ENCODE data around the gene TUBB2B. TPM values are rescaled to one million over a fixed set of nuclear protein-coding genes. Genes with fewer than 3 reads are reported as not detected.

The TUBB2B gene
- total and polyA plus RNA-seq, 2 donors (not counting 3 experiments of a cell fraction or from before 2014, with no cell fraction given), result 5.1 to 8.3 TPM

GRCh38 chr6:3222506-3223038 is 4.9 kb downstream of the TUBB2B start:
- TF ChIP-seq POLR2AphosphoS5 (IDR thresholded peaks at IDR 0.05; ENCODE audit: insufficient read depth, low read depth, low read length), result no peak
- TF ChIP-seq JUN (IDR thresholded peaks at IDR 0.05; ENCODE audit: borderline replicate concordance, insufficient read depth, insufficient read length, low read depth), result no peak
- no peak for TF ChIP-seq GATA2 (IDR thresholded peaks at IDR 0.05; ENCODE audit: insufficient read depth, insufficient read length, low read depth, low read length)
- TF ChIP-seq EZH2 (IDR thresholded peaks at IDR 0.05; ENCODE audit: borderline replicate concordance, low read depth, low read length, severe bottlenecking), result no peak
- no peak for TF ChIP-seq MYC (IDR thresholded peaks at IDR 0.05; ENCODE audit: low read depth, low read length)
- no peaks in the 10 kb centered on the region for H3K79me2 ChIP-seq (ENCODE audit: control insufficient read depth, insufficient read depth, low read length)
- ChIA-PET POLR2A (no interaction called here), CTCF (interaction anchor here (0.9 to 1.0 kb wide), 2 partner anchors 8 to 29 kb away, joined by 5 read pairs; no protein-coding TSS in a partner anchor)
- no peak overlapping the region for H3K4me3 ChIP-seq (replicated peaks in 1 of 3; ENCODE audit: insufficient read depth in 1 of 3, low read depth in 1 of 3, low read length in 3 of 3)
- DNase-seq (ENCODE audit: low read depth, low spot score), result no peak
- no peak for FAIRE-seq
- H3K9me1 ChIP-seq (replicated peaks; ENCODE audit: control insufficient read depth, extremely low read depth, insufficient read depth, low read length), result no peaks in the 10 kb centered on the region
- peaks cover 46 to 52% of the 10 kb centered on the region in 2 experiments for H3K27me3 ChIP-seq (ENCODE audit: control insufficient read depth in 2 of 2, insufficient read depth in 2 of 2, low read length in 2 of 2)
- no peak overlapping the region for H3K27ac ChIP-seq (ENCODE audit: insufficient read depth, low read depth, low read length)
- no peak overlapping the region for H2AFZ ChIP-seq (ENCODE audit: low read depth, low read length)
- H3K4me1 ChIP-seq (ENCODE audit: control insufficient read depth, extremely low read depth, insufficient read depth, low read length), result peaks cover 6% of the 10 kb centered on the region
- H3K9me3 ChIP-seq (replicated peaks; ENCODE audit: control insufficient read depth, insufficient read depth, low read length), result no peaks in the 10 kb centered on the region
- no peaks in the 10 kb centered on the region for H3K36me3 ChIP-seq (ENCODE audit: control insufficient read depth in 2 of 2, extremely low read depth in 1 of 2, insufficient read depth in 2 of 2, low read length in 2 of 2)
- H3K9ac ChIP-seq (replicated peaks; ENCODE audit: extremely low read depth, insufficient read depth, low read length), result no peak overlapping the region
- dilution Hi-C loops (cut with MboI; ENCODE audit: extremely low pct_ligation_motif_present, low sequenced_read_pairs) (no loop called here), intact Hi-C loops (cut with micrococcal nuclease) (no loop called here)
- H3K4me2 ChIP-seq (ENCODE audit: insufficient read depth, low read length), result no peak overlapping the region
- no peaks in the 10 kb centered on the region for H4K20me1 ChIP-seq (replicated peaks; ENCODE audit: control insufficient read depth, extremely low read depth, insufficient read depth, low read length)
- no TSS peak for BruUV-seq (replicated peaks)

GRCh38 chr6:3221578-3221977 is 5.9 kb downstream of the TUBB2B start:
- dilution Hi-C loops (cut with MboI; ENCODE audit: extremely low pct_ligation_motif_present, low sequenced_read_pairs), result no loop called here
- FAIRE-seq, result no peak
- CTCF ChIA-PET, result no interaction called here

More at GRCh38 chr6:3221578-3221977, 5.9 kb downstream of the TUBB2B start:
- H3K79me2 ChIP-seq (ENCODE audit: control insufficient read depth, insufficient read depth, low read length), result no peaks in the 10 kb centered on the region
- H3K4me1 ChIP-seq (ENCODE audit: control insufficient read depth, extremely low read depth, insufficient read depth, low read length), result no peaks in the 10 kb centered on the region
- H3K9me1 ChIP-seq (replicated peaks; ENCODE audit: control insufficient read depth, extremely low read depth, insufficient read depth, low read length), result no peaks in the 10 kb centered on the region
- H3K9me3 ChIP-seq (replicated peaks; ENCODE audit: control insufficient read depth, insufficient read depth, low read length), result no peaks in the 10 kb centered on the region
- no peak for DNase-seq (ENCODE audit: low read depth, low spot score)
- H3K27ac ChIP-seq (ENCODE audit: insufficient read depth, low read depth, low read length), result no peak overlapping the region
- intact Hi-C loops (cut with micrococcal nuclease), result no loop called here
- TF ChIP-seq JUN (IDR thresholded peaks at IDR 0.05; ENCODE audit: borderline replicate concordance, insufficient read depth, insufficient read length, low read depth), result no peak
- TF ChIP-seq FOS (IDR thresholded peaks at IDR 0.05; ENCODE audit: borderline replicate concordance, insufficient read depth, low read length), result no peak
- no peak for TF ChIP-seq GATA2 (IDR thresholded peaks at IDR 0.05; ENCODE audit: insufficient read depth, insufficient read length, low read depth, low read length)
- TF ChIP-seq EZH2 (IDR thresholded peaks at IDR 0.05; ENCODE audit: borderline replicate concordance, low read depth, low read length, severe bottlenecking), result no peak
- TF ChIP-seq POLR2AphosphoS5 (IDR thresholded peaks at IDR 0.05; ENCODE audit: insufficient read depth, low read depth, low read length), result no peak
- TF ChIP-seq MAX (IDR thresholded peaks at IDR 0.05; ENCODE audit: insufficient read depth, insufficient read length), result no peak
- TF ChIP-seq POLR2A (IDR thresholded peaks at IDR 0.05; ENCODE audit: low read depth, low read length), result no peak
- no peak for TF ChIP-seq CTCF (IDR thresholded peaks at IDR 0.05; ENCODE audit: extremely low read depth in 1 of 2, insufficient read depth in 1 of 2, low read depth in 1 of 2, low read length in 2 of 2)
- TF ChIP-seq MYC (IDR thresholded peaks at IDR 0.05; ENCODE audit: low read depth, low read length), result no peak
- no peak overlapping the region for H2AFZ ChIP-seq (ENCODE audit: low read depth, low read length)
- POLR2A ChIA-PET, result no interaction called here
- no peaks in the 10 kb centered on the region for H3K36me3 ChIP-seq (ENCODE audit: control insufficient read depth in 2 of 2, extremely low read depth in 1 of 2, insufficient read depth in 2 of 2, low read length in 2 of 2)
- no peaks in the 10 kb centered on the region for H4K20me1 ChIP-seq (replicated peaks; ENCODE audit: control insufficient read depth, extremely low read depth, insufficient read depth, low read length)
- H3K9ac ChIP-seq (replicated peaks; ENCODE audit: extremely low read depth, insufficient read depth, low read length), result no peak overlapping the region
- no peak overlapping the region for H3K4me2 ChIP-seq (ENCODE audit: insufficient read depth, low read length)
- BruUV-seq (replicated peaks), result no TSS peak
- H3K4me3 ChIP-seq (replicated peaks in 1 of 3; ENCODE audit: insufficient read depth in 1 of 3, low read depth in 1 of 3, low read length in 3 of 3), result no peak overlapping the region
- H3K27me3 ChIP-seq (ENCODE audit: control insufficient read depth in 2 of 2, insufficient read depth in 2 of 2, low read length in 2 of 2), result peaks cover 41 to 45% of the 10 kb centered on the region in 2 experiments
